ENCODE measurements around the gene PWWP2B.

DNA sequence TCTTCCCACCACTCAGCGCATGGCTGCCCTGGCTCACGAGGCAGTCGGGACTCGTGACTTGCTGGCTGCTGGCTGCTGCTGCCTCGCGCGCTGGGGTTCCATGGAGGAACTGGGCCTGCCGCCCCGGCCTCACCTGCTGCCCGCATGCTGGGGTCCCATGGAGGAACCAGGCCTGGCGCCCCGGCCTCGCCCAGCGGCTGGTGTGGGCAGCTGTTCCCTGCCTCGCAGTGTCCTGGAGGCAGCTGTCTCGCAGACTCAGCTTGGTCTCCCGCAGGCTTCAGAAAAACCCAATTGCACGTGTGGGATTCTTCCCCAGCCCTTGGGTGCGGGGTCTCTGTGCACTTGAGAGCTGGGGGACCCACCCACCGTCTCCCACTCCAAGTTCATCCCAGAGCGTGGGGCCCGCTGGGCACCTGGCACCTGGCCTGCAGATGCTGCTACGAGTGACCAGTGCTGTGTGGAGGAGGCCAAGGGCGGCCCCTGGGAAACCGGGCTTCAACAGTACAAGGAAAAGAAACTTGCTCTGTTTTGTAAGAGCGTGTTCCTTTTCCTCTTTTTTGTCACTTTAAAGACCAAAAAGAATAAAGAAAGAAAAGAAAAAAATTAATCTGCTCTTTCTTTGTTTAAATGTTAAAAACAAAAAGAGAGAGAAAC, 20.4 kb downstream of the PWWP2B start:
- TF ChIP-seq, protein P1, sequence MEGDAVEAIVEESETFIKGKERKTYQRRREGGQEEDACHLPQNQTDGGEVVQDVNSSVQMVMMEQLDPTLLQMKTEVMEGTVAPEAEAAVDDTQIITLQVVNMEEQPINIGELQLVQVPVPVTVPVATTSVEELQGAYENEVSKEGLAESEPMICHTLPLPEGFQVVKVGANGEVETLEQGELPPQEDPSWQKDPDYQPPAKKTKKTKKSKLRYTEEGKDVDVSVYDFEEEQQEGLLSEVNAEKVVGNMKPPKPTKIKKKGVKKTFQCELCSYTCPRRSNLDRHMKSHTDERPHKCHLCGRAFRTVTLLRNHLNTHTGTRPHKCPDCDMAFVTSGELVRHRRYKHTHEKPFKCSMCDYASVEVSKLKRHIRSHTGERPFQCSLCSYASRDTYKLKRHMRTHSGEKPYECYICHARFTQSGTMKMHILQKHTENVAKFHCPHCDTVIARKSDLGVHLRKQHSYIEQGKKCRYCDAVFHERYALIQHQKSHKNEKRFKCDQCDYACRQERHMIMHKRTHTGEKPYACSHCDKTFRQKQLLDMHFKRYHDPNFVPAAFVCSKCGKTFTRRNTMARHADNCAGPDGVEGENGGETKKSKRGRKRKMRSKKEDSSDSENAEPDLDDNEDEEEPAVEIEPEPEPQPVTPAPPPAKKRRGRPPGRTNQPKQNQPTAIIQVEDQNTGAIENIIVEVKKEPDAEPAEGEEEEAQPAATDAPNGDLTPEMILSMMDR (conservative IDR thresholded peaks at IDR 0.05; ENCODE audit: low read depth in 2 of 2) = no peak
- TF ChIP-seq EZH2 (IDR thresholded peaks at IDR 0.05; ENCODE audit: low read depth, unreplicated experiment) (no peak), CREB1 (CRISPR knock-in tag; IDR thresholded peaks at IDR 0.05; ENCODE audit: low read depth) (no peak), POLR2AphosphoS5 (IDR thresholded peaks at IDR 0.05; ENCODE audit: low read depth) (no peak)
